ENCODE results near the gene AP3B1. TPM values are rescaled to one million over a fixed set of nuclear protein-coding genes. Genes with fewer than 3 reads are reported as not detected.

AP3B1 gene
- total and polyA plus RNA-seq, 4 donors = 24.7 to 46.4 (median 35.9) TPM

GRCh38 chr5:77996943-77997342 lies 297.6 kb downstream of the AP3B1 start:
- no CpG with 5 or more reads among the region's 3 CpGs for WGBS (ENCODE audit: insufficient coverage)
- no peak for DNase-seq (ENCODE audit: low read depth in 4 of 6, low spot score in 6 of 6)
- Histone ChIP-seq H3K4me3 (ENCODE audit: low read depth, low read length) (no peak overlapping the region), H3K27me3 (ENCODE audit: control insufficient read depth, insufficient read depth, low read length) (peaks cover 10% of the 10 kb centered on the region), H3K36me3 (ENCODE audit: control insufficient read depth, insufficient read depth, low read length) (peaks cover 3% of the 10 kb centered on the region), H3K4me1 (ENCODE audit: control insufficient read depth, insufficient read depth, low read length) (peaks cover 11% of the 10 kb centered on the region), H3K9me3 (ENCODE audit: control insufficient read depth, insufficient read depth, low read length) (no peaks in the 10 kb centered on the region), H3K27ac (ENCODE audit: low read depth, low read length) (no peak overlapping the region)

- peak in 1 of 6 donors; percentile 40 for DNase-seq (ENCODE audit: low read depth in 4 of 6, low spot score in 6 of 6)
- H3K4me1 ChIP-seq (ENCODE audit: control insufficient read depth, insufficient read depth, low read length) = peaks cover 11% of the 10 kb centered on the region
- H3K27me3 ChIP-seq (ENCODE audit: control insufficient read depth, insufficient read depth, low read length) = peaks cover 16% of the 10 kb centered on the region
- peaks cover 3% of the 10 kb centered on the region for H3K36me3 ChIP-seq (ENCODE audit: control insufficient read depth, insufficient read depth, low read length)
- no CpG with 5 or more reads among the region's 12 CpGs for WGBS (ENCODE audit: insufficient coverage)
- H3K9me3 ChIP-seq (ENCODE audit: control insufficient read depth, insufficient read depth, low read length) = no peaks in the 10 kb centered on the region
- H3K27ac ChIP-seq (ENCODE audit: low read depth, low read length) = no peak overlapping the region
- H3K4me3 ChIP-seq (ENCODE audit: low read depth, low read length) = no peak overlapping the region
Measured at GRCh38 chr5:77995793-77996409, 298.6 kb downstream of the AP3B1 start.

- Histone ChIP-seq H3K27ac (ENCODE audit: low read depth, low read length) (no peak overlapping the region), H3K27me3 (ENCODE audit: control insufficient read depth, insufficient read depth, low read length) (peaks cover 20% of the 10 kb centered on the region), H3K9me3 (ENCODE audit: control insufficient read depth, insufficient read depth, low read length) (no peaks in the 10 kb centered on the region), H3K4me1 (ENCODE audit: control insufficient read depth, insufficient read depth, low read length) (peaks cover 11% of the 10 kb centered on the region), H3K36me3 (ENCODE audit: control insufficient read depth, insufficient read depth, low read length) (peaks cover 3% of the 10 kb centered on the region), H3K4me3 (ENCODE audit: low read depth, low read length) (no peak overlapping the region)
- no peak for DNase-seq (ENCODE audit: low read depth in 4 of 6, low spot score in 6 of 6)
- 82% methylated on average over 2 of the region's 3 CpGs for WGBS (ENCODE audit: insufficient coverage)
Measured at GRCh38 chr5:77994943-77995342, 299.6 kb downstream of the AP3B1 start.

GRCh38 chr5:77993855-77994318 lies 300.6 kb downstream of the AP3B1 start:
- Histone ChIP-seq H3K4me1 (ENCODE audit: control insufficient read depth, insufficient read depth, low read length) (peaks cover 11% of the 10 kb centered on the region), H3K36me3 (ENCODE audit: control insufficient read depth, insufficient read depth, low read length) (peaks cover 3% of the 10 kb centered on the region), H3K9me3 (ENCODE audit: control insufficient read depth, insufficient read depth, low read length) (no peaks in the 10 kb centered on the region), H3K4me3 (ENCODE audit: low read depth, low read length) (no peak overlapping the region), H3K27me3 (ENCODE audit: control insufficient read depth, insufficient read depth, low read length) (peaks cover 19% of the 10 kb centered on the region), H3K27ac (ENCODE audit: low read depth, low read length) (no peak overlapping the region)
- WGBS (ENCODE audit: insufficient coverage) = 17% methylated on average over 9 of the region's 10 CpGs
- DNase-seq (ENCODE audit: low read depth in 4 of 6, low spot score in 6 of 6) = peak in 2 of 6 donors; percentile 69 to 70

- Histone ChIP-seq H3K4me1 (ENCODE audit: control insufficient read depth, insufficient read depth, low read length) (peaks cover 11% of the 10 kb centered on the region), H3K27ac (ENCODE audit: low read depth, low read length) (no peak overlapping the region)
- 37% methylated on average over 12 of the region's 17 CpGs for WGBS (ENCODE audit: insufficient coverage)
Measured at GRCh38 chr5:77993141-77993854, 301.2 kb downstream of the AP3B1 start.

GRCh38 chr5:77991084-77991483 lies 303.4 kb downstream of the AP3B1 start:
- H3K4me3 ChIP-seq (ENCODE audit: low read depth, low read length) = no peak overlapping the region
- WGBS (ENCODE audit: insufficient coverage) = 52% methylated on average over 2 of the region's 5 CpGs
- H3K36me3 ChIP-seq (ENCODE audit: control insufficient read depth, insufficient read depth, low read length) = peaks cover 2% of the 10 kb centered on the region
- H3K27me3 ChIP-seq (ENCODE audit: control insufficient read depth, insufficient read depth, low read length) = peaks cover 36% of the 10 kb centered on the region
- H3K27ac ChIP-seq (ENCODE audit: low read depth, low read length) = no peak overlapping the region
- no peaks in the 10 kb centered on the region for H3K9me3 ChIP-seq (ENCODE audit: control insufficient read depth, insufficient read depth, low read length)
- H3K4me1 ChIP-seq (ENCODE audit: control insufficient read depth, insufficient read depth, low read length) = peaks cover 19% of the 10 kb centered on the region
- DNase-seq (ENCODE audit: low read depth in 4 of 6, low spot score in 6 of 6) = no peak

More at GRCh38 chr5:77993141-77993854, 301.2 kb downstream of the AP3B1 start:
- H3K4me3 ChIP-seq (ENCODE audit: low read depth, low read length) = no peak overlapping the region
- peaks cover 19% of the 10 kb centered on the region for H3K27me3 ChIP-seq (ENCODE audit: control insufficient read depth, insufficient read depth, low read length)
- peak in 1 of 6 donors; percentile 79 for DNase-seq (ENCODE audit: low read depth in 4 of 6, low spot score in 6 of 6)
- no peaks in the 10 kb centered on the region for H3K36me3 ChIP-seq (ENCODE audit: control insufficient read depth, insufficient read depth, low read length)
- no peaks in the 10 kb centered on the region for H3K9me3 ChIP-seq (ENCODE audit: control insufficient read depth, insufficient read depth, low read length)

GRCh38 chr5:77990020-77990419 lies 304.5 kb downstream of the AP3B1 start:
- Histone ChIP-seq H3K27ac (ENCODE audit: low read depth, low read length) (no peak overlapping the region), H3K36me3 (ENCODE audit: control insufficient read depth, insufficient read depth, low read length) (peaks cover 2% of the 10 kb centered on the region), H3K4me3 (ENCODE audit: low read depth, low read length) (no peak overlapping the region), H3K9me3 (ENCODE audit: control insufficient read depth, insufficient read depth, low read length) (no peaks in the 10 kb centered on the region), H3K27me3 (ENCODE audit: control insufficient read depth, insufficient read depth, low read length) (peaks cover 40% of the 10 kb centered on the region), H3K4me1 (ENCODE audit: control insufficient read depth, insufficient read depth, low read length) (peaks cover 23% of the 10 kb centered on the region)
- no peak for DNase-seq (ENCODE audit: low read depth in 4 of 6, low spot score in 6 of 6)
- 42% methylated on average over 2 of the region's 3 CpGs for WGBS (ENCODE audit: insufficient coverage)

- no peak overlapping the region for H3K4me3 ChIP-seq (ENCODE audit: low read depth, low read length)
- H3K4me1 ChIP-seq (ENCODE audit: control insufficient read depth, insufficient read depth, low read length) = peaks cover 16% of the 10 kb centered on the region
- 85% methylated on average over 17 of the region's 19 CpGs for WGBS (ENCODE audit: insufficient coverage)
- no peaks in the 10 kb centered on the region for H3K9me3 ChIP-seq (ENCODE audit: control insufficient read depth, insufficient read depth, low read length)
- DNase-seq (ENCODE audit: low read depth in 4 of 6, low spot score in 6 of 6) = no peak
- peaks cover 2% of the 10 kb centered on the region for H3K36me3 ChIP-seq (ENCODE audit: control insufficient read depth, insufficient read depth, low read length)
- H3K27ac ChIP-seq (ENCODE audit: low read depth, low read length) = no peak overlapping the region
- H3K27me3 ChIP-seq (ENCODE audit: control insufficient read depth, insufficient read depth, low read length) = peaks cover 55% of the 10 kb centered on the region
Measured at GRCh38 chr5:77987988-77988387, 306.5 kb downstream of the AP3B1 start.

- Histone ChIP-seq H3K27ac (ENCODE audit: low read depth, low read length) (no peak overlapping the region), H3K4me3 (ENCODE audit: low read depth, low read length) (no peak overlapping the region), H3K9me3 (ENCODE audit: control insufficient read depth, insufficient read depth, low read length) (no peaks in the 10 kb centered on the region), H3K36me3 (ENCODE audit: control insufficient read depth, insufficient read depth, low read length) (peaks cover 2% of the 10 kb centered on the region), H3K4me1 (ENCODE audit: control insufficient read depth, insufficient read depth, low read length) (peaks cover 14% of the 10 kb centered on the region), H3K27me3 (ENCODE audit: control insufficient read depth, insufficient read depth, low read length) (peaks cover 48% of the 10 kb centered on the region)
- WGBS (ENCODE audit: insufficient coverage) = 30% methylated on average over 4 of the region's 5 CpGs
- no peak for DNase-seq (ENCODE audit: low read depth in 4 of 6, low spot score in 6 of 6)
Measured at GRCh38 chr5:77987331-77987730, 307.2 kb downstream of the AP3B1 start.

- DNase-seq (ENCODE audit: low read depth in 4 of 6, low spot score in 6 of 6) = no peak
- Histone ChIP-seq H3K9me3 (ENCODE audit: control insufficient read depth, insufficient read depth, low read length) (no peaks in the 10 kb centered on the region), H3K4me3 (ENCODE audit: low read depth, low read length) (no peak overlapping the region), H3K4me1 (ENCODE audit: control insufficient read depth, insufficient read depth, low read length) (peaks cover 14% of the 10 kb centered on the region), H3K36me3 (ENCODE audit: control insufficient read depth, insufficient read depth, low read length) (peaks cover 2% of the 10 kb centered on the region), H3K27me3 (ENCODE audit: control insufficient read depth, insufficient read depth, low read length) (peaks cover 53% of the 10 kb centered on the region), H3K27ac (ENCODE audit: low read depth, low read length) (no peak overlapping the region)
- WGBS (ENCODE audit: insufficient coverage) = 83% methylated on average over 5 of the region's 6 CpGs
Measured at GRCh38 chr5:77986261-77986660, 308.2 kb downstream of the AP3B1 start.

Measured in spinal cord (tissue), 10 donors.